Large intestine (tissue), 3 donors: Measurements from ENCODE around the gene NDUFA13. TPM values are rescaled to one million over a fixed set of nuclear protein-coding genes. Genes with fewer than 3 reads are reported as not detected.
A peak's percentile ranks its signal among the peaks of the same experiment; 100 is the strongest.

Source experiments
- DNase-seq, 2 donors: peaks; one replicate each; pipeline versions ENCODE4 v3.0.0 to v3.0.0-alpha.2; 2013
- H3K27ac ChIP-seq: one replicate; pipeline ENCODE4 v1.5.1; 2013; ENCODE audit warnings: low read length
- H3K27me3 ChIP-seq: 2 replicates; pipeline ENCODE4 v1.6.1; 2013; ENCODE audit warnings: low read length; ENCODE audit not compliant: control insufficient read depth, insufficient read depth
- H3K36me3 ChIP-seq: 2 replicates; pipeline ENCODE4 v1.6.1; 2013; ENCODE audit warnings: low read length; ENCODE audit not compliant: control insufficient read depth, insufficient read depth
- H3K4me1 ChIP-seq: one replicate; pipeline ENCODE4 v1.6.1; 2013; ENCODE audit warnings: low read length; ENCODE audit not compliant: control insufficient read depth, insufficient read depth
- H3K4me3 ChIP-seq: one replicate; pipeline ENCODE4 v1.5.1; 2013; ENCODE audit warnings: low read length
- H3K9me3 ChIP-seq: one replicate; pipeline ENCODE4 v1.6.1; 2013; ENCODE audit warnings: mild to moderate bottlenecking, low read depth, low read length, moderate library complexity; ENCODE audit not compliant: control insufficient read depth
- WGBS: methylation state at CpG from one replicate; pipeline ENCODE4 v1.1.5; 2013; ENCODE audit warnings: low lambda C conversion rate; ENCODE audit not compliant: insufficient coverage; 5-methylcytosine and 5-hydroxymethylcytosine counted together
- polyA plus RNA-seq: library from polyadenylated mRNA; unstranded; fragments of 120-200 nt; gene quantifications from one replicate; pipeline ENCODE4 v1.2.1, GENCODE V29; 2013

NDUFA13 gene
- polyA plus RNA-seq, 1 donor, result 219 TPM

DNA sequence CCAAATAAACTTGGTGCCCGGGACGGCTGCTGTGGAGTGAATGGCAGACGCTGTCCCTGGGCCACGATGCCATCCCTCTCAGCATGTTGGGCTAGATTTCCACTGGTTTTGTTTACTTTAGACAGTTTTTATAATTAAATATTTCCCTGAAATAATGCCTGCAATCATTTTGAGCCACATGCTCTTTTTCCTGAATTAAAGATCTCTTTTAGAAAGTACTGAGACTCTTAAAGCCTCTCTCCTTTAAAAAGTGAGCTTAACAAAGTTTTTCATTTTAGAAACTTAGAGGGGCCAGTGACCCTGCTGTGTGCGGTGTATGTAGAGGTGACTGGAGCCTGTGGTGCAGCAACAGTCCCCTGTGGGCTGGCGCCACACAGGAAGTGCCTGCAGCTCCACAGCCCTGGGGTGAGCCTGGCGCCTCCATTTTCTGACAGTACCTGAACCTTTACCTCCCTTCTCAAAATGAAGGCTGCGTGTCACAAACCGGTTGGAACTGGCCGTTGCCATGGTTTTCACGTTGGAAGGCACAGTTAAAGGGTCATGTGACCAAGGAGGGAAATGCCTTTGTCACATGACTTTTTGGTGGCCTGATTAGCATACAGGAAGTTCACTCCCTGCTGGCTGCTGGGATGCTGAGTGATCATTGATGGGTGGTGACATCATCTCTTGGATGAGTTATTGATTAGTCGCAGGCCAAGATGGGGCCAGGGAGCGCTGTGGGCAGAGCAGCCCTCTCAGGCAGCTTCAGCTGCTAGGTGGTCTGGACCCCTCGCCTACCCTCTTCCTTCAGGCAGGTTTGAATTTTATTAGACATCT, 26.9 kb upstream of the NDUFA13 start:
- DNase-seq, result peak; percentile 92 to 95
- H3K9me3 ChIP-seq, result no peaks in the 10 kb centered on the region
- no peak overlapping the region for H3K4me3 ChIP-seq
- H3K36me3 ChIP-seq, result peaks cover 42% of the 10 kb centered on the region
- no peaks in the 10 kb centered on the region for H3K27me3 ChIP-seq
- peaks cover 40% of the 10 kb centered on the region for H3K4me1 ChIP-seq
- peak overlapping the region; percentile 70 for H3K27ac ChIP-seq
- WGBS, result no CpG with 5 or more reads among the region's 14 CpGs

DNA sequence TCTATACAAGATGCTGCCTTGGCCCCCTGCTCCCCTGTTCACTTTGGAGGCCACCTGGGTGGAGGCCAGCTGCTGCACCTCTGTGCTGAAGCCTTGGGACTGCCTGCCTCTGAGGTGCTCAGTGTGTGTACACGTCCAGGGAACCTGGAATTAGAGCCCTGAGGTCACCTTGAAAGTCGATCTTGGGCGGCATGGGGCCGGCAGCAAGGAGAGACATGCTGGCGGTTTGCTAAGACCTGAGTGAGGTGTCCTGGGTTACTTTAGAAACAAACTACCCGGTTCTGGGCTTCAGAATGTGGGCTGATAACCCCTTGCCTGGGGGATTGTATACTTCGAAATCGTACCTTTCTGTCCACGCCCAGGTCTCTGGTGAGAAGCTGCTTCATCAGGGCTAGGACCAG, 26.2 kb upstream of the NDUFA13 start:
- Histone ChIP-seq H3K4me1 (peaks cover 40% of the 10 kb centered on the region), H3K27me3 (no peaks in the 10 kb centered on the region), H3K4me3 (no peak overlapping the region), H3K36me3 (peaks cover 48% of the 10 kb centered on the region), H3K9me3 (no peaks in the 10 kb centered on the region), H3K27ac (peak overlapping the region; percentile 70)
- DNase-seq, result no peak
- no CpG with 5 or more reads among the region's 9 CpGs for WGBS

DNA sequence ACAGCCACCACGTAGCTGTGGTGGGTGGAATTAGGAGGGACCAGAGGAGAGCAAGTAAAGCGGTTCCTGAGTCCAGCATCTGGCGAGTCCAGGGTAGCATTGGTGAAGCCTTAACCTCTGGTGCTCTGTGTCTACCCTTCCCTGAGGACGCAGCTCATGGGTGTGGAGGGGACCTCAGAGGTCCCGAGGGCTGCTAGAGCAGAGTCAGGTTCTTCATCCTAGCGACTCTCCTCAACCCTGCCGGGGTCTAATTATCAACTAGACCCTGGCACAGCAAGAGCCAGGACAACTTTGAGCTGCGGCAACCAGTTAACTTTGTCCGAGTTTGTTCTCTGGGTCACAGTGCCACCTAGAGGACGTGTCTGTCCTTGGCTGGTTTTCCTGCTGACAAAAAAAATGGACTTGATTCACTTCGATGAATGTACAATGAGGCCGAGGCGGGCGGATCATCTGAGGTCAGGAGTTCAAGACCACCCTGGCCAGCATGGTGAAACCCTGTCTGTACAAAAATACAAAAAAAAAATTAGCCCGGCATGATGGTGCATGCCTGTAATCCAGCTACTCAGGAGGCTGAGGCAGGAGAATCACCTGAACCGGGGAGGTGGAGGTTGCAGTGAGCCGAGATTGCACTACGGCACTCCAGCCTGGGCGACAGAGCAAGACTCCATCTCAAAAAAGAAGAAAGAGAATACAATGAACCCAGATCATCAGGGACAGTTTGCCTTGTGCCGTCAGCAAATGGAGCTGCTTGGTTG, 25.6 kb upstream of the NDUFA13 start:
- H3K4me1 ChIP-seq, result peaks cover 40% of the 10 kb centered on the region
- WGBS, result no CpG with 5 or more reads among the region's 20 CpGs
- H3K27me3 ChIP-seq, result no peaks in the 10 kb centered on the region
- H3K9me3 ChIP-seq, result no peaks in the 10 kb centered on the region
- no peak overlapping the region for H3K4me3 ChIP-seq
- H3K27ac ChIP-seq, result peak overlapping the region; percentile 70
- peaks cover 46% of the 10 kb centered on the region for H3K36me3 ChIP-seq
- DNase-seq, result peak; percentile 64 to 70

DNA sequence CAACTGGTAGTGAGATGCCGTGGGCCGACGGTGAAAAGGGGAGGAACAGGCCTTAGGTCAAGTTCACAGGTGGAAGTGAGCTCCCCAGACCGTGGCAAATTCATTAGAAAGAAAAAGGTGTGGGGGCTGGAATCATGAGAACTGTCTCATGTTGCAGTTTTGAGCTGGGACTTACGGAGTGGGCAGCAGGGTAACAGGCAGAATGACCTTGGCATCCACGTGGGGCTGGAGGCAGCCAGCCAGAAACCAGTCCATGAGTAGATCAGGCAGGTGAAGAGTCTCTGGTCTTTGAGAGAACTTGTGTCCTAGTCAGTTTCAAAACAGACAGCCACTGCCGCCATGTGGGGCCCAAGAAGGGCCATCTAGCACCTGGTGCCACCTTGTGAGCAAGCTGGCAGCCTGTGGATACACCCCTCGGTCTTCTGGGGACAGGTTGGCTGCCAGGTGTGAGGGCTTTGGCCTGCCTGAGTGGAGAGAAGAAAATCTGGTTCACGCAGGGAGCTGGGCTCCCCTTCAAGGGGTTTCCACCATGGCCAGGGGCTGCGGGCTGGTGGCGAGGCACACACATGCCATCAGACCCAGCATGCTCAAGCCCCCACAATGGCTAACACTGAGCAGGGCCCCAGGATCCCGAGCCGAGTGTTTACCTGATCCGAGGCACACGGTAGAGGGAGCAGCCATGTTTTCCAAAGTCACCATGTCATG, 24.6 kb upstream of the NDUFA13 start:
- Histone ChIP-seq H3K27me3 (no peaks in the 10 kb centered on the region), H3K4me3 (no peak overlapping the region), H3K27ac (no peak overlapping the region), H3K9me3 (no peaks in the 10 kb centered on the region), H3K36me3 (peaks cover 48% of the 10 kb centered on the region), H3K4me1 (peaks cover 38% of the 10 kb centered on the region)
- DNase-seq, result no peak
- 80% methylated on average over 2 of the region's 15 CpGs for WGBS

DNA sequence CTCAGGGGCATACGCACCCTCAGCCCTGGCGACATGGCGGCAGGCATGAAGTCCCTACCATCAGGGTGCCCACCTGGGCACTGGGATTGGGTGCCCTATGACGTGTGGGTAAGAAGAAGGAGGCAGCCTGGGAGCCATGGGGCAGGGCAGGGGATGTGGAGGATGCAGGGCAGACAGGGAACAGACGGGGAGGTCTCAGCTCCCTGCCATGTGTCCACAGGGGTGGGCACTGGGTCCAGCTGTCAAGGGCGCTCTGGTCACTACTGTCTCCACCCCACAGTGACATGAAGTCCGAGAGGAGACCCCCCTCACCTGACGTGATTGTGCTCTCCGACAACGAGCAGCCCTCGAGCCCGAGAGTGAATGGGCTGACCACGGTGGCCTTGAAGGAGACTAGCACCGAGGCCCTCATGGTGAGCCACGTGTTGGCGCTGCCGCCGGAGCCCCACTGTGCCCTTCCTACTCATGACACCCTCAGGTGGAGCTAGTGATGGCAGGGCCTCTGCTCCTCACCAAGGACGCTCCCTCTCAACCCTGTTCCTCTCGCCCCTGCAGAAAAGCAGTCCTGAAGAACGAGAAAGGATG, 23.9 kb upstream of the NDUFA13 start:
- 100% methylated on average over 1 of the region's 21 CpGs for WGBS
- Histone ChIP-seq H3K4me1 (peaks cover 32% of the 10 kb centered on the region), H3K9me3 (no peaks in the 10 kb centered on the region), H3K27ac (no peak overlapping the region), H3K36me3 (peaks cover 50% of the 10 kb centered on the region), H3K27me3 (no peaks in the 10 kb centered on the region), H3K4me3 (no peak overlapping the region)
- DNase-seq, result no peak

DNA sequence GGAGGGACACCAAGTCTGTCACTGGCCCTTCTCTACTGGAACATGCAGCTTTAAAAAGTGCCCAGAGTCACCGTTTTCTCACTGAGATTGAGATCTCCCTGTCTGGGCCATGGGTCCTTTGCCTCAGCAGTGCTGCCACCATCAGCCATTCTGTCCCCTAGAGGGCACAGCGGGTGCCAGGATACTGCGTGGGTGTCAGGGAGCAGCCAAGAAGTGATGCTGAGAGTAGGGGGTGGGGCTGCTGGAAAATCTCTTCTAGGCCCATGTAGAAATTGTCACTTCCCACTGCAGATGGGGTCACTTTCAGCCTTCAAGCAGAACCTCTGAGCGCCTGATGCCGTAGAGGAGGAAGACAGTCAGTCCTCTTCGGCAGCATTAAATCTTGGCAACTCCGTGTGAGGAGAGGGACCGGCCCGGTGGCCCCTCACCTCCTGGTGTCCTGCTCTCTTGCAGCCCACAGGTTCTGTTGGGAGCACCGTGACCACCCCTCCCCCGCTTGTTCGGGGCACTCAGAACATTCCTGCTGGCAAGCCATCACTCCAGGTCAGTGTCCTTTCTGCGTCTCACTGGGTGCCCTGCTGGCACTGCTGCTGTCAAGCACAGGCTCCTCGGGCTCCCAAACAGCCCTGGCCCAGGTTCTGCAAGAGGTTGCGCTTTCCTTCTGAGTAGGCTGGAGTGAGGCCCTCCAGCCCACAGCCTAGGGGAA, 22.0 kb upstream of the NDUFA13 start:
- H3K27ac ChIP-seq, result no peak overlapping the region
- WGBS, result no CpG with 5 or more reads among the region's 15 CpGs
- H3K27me3 ChIP-seq, result no peaks in the 10 kb centered on the region
- no peak for DNase-seq
- peaks cover 13% of the 10 kb centered on the region for H3K4me1 ChIP-seq
- H3K9me3 ChIP-seq, result no peaks in the 10 kb centered on the region
- peaks cover 68% of the 10 kb centered on the region for H3K36me3 ChIP-seq
- H3K4me3 ChIP-seq, result no peak overlapping the region

DNA sequence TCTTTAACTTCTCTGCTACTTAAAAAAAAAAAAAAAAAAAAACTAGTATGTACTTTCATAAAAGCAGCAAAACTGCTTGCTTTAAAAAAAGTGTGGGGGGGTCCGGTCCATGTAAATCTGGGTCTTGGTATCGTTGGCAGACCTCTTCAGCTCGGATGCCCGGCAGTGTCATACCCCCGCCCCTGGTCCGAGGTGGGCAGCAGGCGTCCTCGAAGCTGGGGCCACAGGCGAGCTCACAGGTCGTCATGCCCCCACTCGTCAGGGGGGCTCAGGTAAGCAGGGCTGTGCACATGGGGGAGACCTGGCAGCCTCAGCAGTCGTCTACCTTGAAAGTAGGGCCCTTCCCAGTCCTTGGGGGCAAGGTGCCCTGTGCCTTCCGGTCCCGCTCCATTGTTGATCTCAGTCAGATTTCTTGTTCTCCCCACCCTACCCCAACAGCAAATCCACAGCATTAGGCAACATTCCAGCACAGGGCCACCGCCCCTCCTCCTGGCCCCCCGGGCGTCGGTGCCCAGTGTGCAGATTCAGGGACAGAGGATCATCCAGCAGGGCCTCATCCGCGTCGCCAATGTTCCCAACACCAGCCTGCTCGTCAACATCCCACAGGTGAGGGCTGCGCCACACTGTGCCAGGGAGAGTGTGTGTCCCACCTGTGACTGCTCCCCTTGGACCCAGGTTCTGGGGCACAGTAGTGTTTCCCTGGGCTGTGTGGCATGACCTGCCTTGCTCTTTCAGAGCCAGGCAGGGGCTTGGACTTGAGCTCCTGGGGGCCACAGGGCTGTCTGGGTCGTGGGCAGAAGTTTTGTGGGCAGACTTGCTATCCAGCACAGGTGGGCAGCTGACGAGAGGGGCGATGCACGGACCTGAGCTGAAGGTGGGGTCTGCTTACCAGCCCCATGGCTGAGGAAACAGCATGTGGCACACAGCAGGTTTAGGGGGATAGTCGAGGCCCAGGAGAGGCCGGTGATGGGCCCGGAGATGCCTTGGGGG, 20.1 kb upstream of the NDUFA13 start:
- Histone ChIP-seq H3K9me3 (no peaks in the 10 kb centered on the region), H3K4me3 (no peak overlapping the region), H3K36me3 (peaks cover 83% of the 10 kb centered on the region), H3K4me1 (no peaks in the 10 kb centered on the region), H3K27me3 (no peaks in the 10 kb centered on the region), H3K27ac (no peak overlapping the region)
- no peak for DNase-seq
- no CpG with 5 or more reads among the region's 30 CpGs for WGBS

DNA sequence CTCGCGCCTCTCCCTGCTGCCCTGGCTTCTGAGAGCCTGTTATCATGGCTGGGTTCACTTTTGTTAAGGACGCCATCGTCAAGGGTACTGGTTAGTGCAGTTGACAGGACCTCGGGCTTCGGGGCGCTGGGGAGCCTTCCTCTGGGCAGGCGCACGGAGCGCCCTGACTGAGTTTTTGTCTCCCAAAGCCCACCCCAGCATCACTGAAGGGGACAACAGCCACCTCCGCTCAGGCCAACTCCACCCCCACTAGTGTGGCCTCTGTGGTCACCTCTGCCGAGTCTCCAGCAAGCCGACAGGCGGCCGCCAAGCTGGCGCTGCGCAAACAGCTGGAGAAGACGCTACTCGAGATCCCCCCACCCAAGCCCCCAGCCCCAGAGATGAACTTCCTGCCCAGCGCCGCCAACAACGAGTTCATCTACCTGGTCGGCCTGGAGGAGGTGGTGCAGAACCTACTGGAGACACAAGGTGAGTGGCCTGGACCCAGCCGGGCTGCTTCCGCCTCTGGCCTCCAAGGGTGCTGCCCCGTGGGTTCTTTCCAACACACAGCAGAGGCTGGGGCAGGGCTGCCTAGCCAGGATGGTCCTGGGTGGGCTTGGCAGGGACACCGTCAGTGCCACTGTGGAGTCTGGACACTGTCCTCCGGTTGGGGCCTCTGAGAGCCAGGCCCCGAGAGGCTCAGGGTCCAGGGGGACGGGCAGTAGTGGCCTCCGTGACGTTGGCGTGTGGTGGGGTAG, 17.6 kb upstream of the NDUFA13 start:
- no peaks in the 10 kb centered on the region for H3K27me3 ChIP-seq
- H3K4me3 ChIP-seq, result no peak overlapping the region
- H3K4me1 ChIP-seq, result no peaks in the 10 kb centered on the region
- no peak for DNase-seq
- no CpG with 5 or more reads among the region's 33 CpGs for whole genome bisulfite sequencing
- H3K27ac ChIP-seq, result no peak overlapping the region
- H3K36me3 ChIP-seq, result peaks cover 91% of the 10 kb centered on the region
- no peaks in the 10 kb centered on the region for H3K9me3 ChIP-seq
